Central memory CD4-positive, alpha-beta T cell (primary cell): ENCODE measurements around the gene MRPL38.

Source experiments
- DNase-seq: peaks from one replicate; pipeline ENCODE4 v3.0.0; 2022

The MRPL38 gene

GRCh38 chr17:75917917-75918445 is 13.3 kb upstream of the MRPL38 start:
- no peak for DNase-seq

DNA sequence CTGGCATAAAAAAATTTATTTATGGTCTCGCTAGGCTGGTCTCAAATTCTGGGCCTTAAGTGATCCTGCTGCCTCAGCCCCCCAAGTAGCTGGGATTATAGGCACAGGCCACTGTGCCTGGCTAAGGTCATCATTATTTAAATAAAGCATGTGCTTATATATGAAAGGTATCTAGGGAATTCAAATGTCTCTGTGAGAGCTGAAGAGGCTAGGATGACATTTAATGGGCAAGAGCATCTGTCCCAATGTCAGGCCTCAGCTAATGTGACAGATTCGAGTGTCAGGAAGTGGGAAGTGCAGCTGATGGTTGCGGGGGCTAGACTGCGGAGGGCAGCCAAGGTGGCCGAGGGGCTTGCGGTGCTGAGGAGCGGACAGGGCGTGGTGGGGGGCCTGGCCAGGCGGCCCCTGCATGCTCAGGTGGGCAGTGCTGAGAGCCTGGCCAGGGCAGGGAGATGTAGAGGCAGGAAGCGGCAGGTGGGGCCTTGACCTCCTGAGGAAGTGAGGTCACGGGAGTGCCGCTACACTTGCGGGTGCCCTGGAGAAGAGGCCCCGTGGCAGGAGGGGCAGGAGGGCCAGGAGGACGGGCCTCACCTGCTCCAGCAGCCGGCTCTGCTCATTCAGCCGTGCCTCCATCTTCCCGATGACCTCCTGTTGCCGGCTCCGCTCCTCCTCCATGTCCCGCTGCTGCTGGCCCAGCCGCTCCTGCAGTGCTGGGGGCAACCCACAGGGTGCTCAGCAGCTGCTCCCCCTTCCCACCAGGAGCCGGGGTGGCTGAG is 12.6 kb upstream of the MRPL38 start:
- DNase-seq: no peak

GRCh38 chr17:75915268-75915667 is 10.6 kb upstream of the MRPL38 start:
- no peak for DNase-seq

- no peak for DNase-seq
Measured at GRCh38 chr17:75914643-75915267, 10.1 kb upstream of the MRPL38 start.

DNA sequence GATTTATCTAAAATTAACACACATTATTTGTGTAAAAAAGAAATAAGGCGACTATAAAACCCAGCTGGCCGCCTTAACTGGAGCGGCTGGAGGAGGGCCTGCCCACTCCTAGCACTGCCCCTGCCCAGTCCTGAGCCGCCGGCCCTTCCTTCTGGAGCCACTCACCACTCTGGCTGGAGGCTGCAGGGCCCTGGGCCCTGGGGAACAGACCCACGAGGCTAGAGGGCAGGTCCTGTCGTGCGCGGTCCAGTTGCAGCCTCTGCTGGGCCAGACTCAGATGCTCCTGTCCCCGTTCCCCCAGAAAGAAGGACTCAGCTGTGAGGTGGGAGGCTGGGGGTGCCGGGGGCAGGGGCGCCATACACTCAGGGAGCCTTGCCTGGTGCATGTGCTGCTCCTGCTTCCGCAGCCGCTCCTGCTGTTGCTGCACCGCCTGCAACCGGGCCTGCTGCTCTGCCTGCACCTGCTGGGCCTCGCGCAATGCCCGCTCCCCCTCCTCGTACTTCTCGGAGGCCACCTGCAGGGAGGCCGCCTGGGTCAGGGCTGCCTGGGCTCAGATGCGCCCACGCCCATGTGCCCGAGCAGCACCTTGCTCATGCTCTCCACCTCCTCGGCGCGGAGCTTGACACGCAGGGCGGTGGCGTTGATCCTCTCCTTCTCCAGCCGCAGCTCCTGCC is 9.0 kb upstream of the MRPL38 start:
- DNase-seq: no peak

DNA sequence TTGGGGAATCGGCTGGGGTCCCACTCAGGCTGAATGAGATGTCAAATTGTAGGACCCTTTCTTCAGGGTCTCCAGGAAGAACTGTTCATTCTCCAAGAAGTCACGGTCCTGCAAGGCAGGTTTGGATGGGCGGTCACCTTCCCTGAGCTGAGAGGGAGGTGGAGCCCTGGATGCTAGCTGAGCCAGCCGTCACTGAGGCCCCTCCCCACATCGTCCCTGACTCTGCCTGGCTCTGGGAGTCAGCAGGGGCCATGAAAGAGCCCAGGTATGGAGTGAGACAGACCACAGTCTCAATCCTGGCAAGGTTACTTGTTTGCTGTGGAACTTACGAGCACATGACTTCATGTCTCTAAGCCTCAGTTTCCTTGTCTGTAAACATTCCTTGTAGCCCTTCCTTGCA is 6.0 kb upstream of the MRPL38 start:
- DNase-seq: no peak

GRCh38 chr17:75909812-75910274 is 5.2 kb upstream of the MRPL38 start:
- DNase-seq: no peak

DNA sequence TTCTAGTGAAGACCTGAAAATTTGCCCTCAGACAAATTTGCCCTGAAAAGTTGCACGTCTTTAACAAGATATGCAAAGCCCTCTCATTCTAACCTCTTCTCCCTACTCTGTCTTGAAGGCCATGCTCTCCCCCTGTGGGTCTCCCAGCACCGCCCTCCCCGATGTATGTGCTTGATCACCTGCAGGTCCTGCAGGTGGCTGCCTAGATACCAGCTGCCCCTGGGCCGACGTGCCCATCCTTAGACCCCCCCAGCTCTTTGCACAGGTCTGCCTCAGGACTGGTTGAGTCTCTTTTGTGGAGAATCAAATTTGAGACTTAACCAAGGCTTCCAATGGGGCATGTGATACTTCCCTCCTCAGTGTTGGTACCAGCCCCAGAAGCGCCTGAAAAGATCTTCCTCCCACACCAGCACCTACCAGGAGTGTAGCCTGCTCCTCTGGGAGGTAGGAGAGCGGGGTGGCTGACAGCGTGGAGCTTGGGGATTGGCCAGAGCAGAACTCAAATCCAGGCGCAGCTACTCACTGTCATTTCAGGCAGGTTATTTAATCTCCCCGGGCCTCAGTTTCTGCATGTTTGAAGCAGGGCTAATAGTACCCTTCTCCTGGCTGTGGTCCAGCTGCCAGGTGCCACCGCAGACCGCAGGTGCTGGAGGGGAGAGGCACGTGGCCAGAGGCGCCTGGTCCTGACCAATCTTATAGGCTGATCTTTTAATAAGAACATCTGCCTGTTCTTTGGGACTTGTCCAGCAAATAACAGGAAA is 4.5 kb upstream of the MRPL38 start:
- DNase-seq: no peak

- no peak for DNase-seq
Measured at GRCh38 chr17:75908201-75908600, 3.5 kb upstream of the MRPL38 start.

DNA sequence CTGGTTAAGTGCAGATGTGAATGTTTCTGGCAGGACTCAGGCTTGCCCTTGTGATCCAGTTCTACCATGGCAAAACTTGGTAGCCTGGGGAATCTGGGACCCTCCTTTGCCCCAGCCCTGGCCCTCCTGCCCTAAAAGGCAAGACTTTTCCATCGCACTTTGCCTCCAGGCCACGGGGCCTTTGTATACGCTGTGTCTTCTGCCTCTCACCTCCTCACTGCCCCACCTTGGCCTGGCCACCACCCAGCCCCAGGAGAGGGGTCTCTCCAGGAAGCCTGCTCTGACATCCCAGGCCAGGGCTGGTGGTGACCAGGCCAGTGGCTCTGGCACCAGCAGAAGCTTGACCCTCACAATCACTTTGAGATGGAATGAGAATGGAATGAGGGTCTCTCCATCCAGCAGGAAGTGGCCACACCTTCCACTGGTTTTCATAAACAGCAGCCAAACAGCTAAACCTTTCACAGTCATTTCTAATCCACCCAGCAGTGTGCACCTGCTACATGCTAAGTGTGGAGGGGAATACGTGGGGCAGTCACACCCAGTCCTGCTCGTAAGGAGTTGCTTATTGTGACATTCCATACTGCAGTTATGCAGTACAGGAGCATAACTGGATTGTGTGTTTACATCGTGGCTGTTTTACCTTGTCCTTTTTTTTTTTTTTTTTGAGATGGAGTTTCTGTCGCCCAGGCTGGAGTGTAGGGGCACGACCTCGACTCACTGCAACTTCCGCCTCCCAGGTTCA is 1.6 kb upstream of the MRPL38 start:
- no peak for DNase-seq

DNA sequence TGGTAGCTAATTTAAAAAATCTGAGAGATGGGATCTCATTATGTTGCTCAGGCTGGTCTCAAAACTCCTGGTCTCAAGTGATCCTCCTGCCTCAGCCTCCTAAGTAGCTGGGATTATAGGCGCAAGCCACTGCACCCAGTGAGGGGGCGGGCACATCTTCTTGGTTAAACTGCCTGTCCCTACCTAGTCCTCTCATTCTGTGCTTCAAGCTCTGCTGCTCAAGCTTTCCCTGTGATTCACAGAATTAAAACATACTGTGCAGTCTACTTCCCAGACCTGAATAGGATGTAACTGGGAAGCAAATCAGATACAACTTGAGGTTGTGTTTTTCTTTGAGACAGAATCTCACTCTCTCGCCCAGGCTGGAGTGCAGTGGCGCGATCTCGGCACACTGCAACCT is 2.3 kb downstream of the MRPL38 start:
- DNase-seq: no peak

DNA sequence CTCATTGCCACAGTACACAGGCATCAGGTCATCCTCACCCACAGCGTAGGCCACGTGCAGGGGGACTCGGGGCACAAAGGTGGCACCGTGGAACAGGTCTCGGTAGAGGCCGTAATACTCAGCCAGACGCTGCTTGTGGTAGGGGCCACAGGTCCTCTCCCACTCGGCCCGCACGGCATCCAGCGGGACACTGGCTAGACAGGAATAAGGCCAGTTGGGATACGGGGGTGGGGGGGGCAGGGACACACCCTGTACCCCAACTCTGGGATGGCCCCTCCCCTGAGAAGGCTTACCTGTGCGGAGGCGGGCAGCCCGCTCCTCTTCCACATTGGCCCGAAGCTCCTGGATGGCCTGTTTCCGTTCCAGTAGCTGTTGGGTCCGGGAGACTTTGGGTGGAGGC is 3.0 kb downstream of the MRPL38 start:
- no peak for DNase-seq

GRCh38 chr17:75900691-75901533 is 3.8 kb downstream of the MRPL38 start:
- no peak for DNase-seq

DNA sequence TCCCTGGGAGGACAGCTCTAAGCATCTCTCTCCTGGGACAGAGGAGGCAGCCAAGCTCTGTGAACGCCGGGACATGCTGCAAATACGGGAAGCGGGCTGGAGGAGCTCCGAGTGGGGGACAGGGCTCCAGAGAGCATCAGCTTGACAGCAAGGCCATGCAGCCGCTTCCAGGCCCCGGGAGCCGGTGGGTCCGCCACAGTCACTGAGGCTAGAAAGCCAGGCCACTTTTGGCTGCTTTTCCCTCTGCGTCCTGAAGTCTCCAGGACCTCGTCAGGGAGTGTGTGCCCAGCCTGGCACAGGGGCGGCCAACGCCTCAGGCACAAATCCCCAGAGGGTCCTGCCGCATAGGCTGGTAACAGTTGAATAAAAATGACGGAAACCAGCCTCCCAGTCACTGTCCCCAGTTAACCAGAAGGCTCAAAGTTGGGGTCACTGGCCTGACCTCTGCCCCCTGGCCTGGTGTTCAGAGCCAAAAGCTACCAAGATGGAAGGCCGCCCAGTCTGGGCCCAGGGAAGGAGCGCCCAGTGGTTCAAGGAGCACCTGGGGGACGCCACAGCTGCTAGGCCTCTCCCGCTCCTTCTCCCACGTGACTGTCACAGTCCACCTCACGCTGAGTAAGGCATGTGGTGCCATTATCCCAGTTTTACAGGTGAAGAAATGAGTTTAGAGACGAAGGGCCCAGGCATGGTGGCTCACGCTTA is 4.8 kb downstream of the MRPL38 start:
- DNase-seq: no peak

DNA sequence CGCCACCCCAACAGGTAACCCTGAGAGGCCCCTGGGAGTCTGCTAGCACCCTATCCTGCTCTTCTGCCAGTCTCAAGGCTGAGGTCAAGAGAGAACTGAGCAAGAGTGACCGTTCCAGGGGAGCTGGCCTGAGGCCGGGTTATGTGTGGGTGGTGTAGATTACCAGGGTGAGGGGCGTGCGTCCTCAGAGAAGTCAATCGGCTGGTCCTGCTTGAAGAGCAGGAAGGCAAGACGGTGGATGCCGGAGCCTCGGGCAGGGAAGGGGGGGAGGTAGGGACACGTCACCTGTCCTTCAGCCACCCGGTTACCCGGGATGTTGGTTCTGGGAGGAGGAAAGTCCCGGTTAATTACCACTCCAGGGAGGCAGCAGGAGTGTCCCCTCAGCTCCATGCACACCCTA is 5.3 kb downstream of the MRPL38 start:
- no peak for DNase-seq

DNA sequence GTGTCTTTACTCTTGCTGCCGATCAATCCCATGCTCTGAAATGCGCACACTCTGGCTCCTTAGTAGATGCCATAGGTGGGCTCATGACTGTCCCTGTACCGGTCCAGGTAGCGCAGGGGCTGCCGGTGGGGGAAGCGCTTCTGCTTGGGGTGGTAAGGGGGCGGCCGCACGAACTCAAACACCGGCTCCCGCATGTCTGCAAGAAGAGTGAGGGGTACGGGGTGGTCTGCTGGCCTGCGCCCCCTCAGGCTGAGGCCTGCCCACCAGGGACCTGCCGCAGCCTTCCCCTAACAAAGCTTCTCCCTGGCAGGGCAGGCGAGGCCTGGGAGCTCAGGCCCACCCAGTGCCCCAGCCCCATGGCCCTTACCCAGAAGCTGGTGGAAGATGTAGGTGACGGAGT is 5.9 kb downstream of the MRPL38 start:
- DNase-seq: no peak

- DNase-seq: no peak
Measured at GRCh38 chr17:75898065-75898464, 6.6 kb downstream of the MRPL38 start.

DNA sequence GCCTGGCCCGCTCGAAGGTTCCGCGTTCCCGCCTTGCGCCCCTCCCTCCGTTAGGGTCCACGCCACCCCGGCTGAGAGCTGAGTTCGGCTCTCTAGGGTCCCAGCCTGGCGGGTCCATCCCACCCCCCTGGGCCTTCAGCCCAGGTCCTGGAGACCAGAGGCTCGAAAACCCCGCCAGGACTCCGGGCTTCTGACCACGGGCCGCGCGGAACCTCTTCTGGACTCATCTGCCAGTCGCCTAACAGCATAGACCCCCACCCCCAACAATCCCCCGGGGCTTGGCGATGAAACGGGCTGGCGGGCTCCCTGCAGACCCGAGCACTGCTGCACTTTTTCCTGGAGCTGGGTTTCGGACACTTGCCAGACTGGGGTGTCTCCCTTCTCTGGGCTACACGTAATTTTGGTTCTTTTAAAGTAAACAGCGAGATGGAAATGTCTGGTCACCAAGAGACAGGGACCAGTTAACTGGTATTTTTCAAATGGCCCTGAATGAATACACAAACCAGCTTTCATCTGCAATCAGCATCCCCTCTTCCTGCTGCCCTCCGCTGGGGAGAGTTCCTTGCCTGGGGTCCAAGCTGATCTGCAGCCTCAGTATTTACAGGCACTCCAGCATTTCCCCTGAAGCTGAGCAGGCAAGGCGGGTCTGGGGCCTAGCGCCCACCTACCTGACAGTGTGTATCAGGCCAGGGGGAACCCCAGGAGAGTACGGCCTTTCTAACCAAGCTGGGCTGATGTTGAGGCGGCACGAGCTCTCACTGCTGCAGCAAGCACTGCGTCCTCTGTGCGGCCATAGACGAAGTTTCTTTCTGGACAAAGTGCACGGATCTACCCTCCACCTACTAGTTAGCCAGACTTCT is 7.3 kb downstream of the MRPL38 start:
- DNase-seq: no peak

DNA sequence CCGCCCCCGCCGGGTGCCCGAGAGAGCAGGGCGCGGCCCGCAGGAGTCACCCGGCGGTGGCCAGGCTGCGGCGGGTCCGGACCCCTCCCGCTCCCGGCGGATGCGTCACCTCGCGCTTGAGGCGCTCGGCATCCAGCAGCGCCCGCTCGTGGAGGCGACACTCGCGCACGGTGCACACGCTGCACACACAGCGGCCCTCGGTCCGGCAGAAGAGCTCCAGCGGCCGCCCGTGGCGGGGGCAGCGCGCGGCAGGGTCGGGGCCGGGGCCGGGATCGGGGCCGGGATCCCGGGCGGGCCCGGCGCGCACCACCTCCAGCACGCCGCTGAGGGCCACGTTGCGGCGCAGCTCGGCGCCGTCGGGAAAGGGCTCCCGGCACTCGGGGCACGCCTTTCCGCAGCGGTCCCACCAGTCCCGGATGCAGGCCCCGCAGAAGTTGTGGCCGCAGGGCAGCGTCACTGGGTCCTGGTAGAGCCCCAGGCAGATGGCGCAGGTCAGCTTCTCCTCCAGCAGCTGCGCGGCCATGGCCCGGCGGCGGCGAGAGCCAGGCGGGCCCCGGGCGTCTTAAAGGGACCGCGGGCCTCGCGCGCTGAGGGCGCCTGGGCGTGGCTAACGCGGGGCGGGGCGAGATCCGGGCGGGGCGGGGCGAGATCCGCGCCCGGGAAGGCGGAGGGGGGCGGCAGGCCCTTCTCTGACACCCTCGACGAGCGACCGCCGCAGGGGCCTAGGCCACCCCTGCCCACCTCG is 8.1 kb downstream of the MRPL38 start, which contains the start of gene TRIM65:
TRIM65 (minus strand) TSS at position 537 of the 745 bp plus-strand sequence; CDS start at position 523, 14 bp downstream.
- peak; percentile 71 for DNase-seq
